Neural progenitor cell (in vitro differentiated cells): ENCODE measurements around the gene SLC2A9. TPM values are rescaled to one million over a fixed set of nuclear protein-coding genes. Genes with fewer than 3 reads are reported as not detected.
"Not testable (repeated sequence)": the region's sequence is repeated elsewhere in the genome, so short reads cannot be mapped to it uniquely, and the experiment has no call there.

Experiments
- DNase-seq: peaks from one replicate; pipeline ENCODE4 v3.0.0-alpha.2; 2016; ENCODE audit warnings: low spot score
- H2AFZ ChIP-seq: fragments of 200-600 bp; sonication (generic); replicated peaks from 2 replicates; pipeline ENCODE4 v1.6.1; 2016; ENCODE audit warnings: antibody characterized with exemption
- H3F3A ChIP-seq: fragments of 200-600 bp; sonication (generic); 2 replicates; pipeline ENCODE4 v1.6.1; 2016; ENCODE audit warnings: antibody characterized with exemption, low read depth
- H3K27ac ChIP-seq: fragments of 200-600 bp; sonication (generic); 2 replicates; pipeline ENCODE4 v1.5.1; 2016; ENCODE audit warnings: mild to moderate bottlenecking
- H3K27me3 ChIP-seq: fragments of 200-600 bp; sonication (generic); 2 replicates; pipeline ENCODE4 v1.6.1; 2016; ENCODE audit warnings: mild to moderate bottlenecking, moderate library complexity
- H3K36me3 ChIP-seq: fragments of 200-600 bp; sonication (generic); 2 replicates; pipeline ENCODE4 v1.5.1; 2016
- H3K4me1 ChIP-seq: fragments of 200-600 bp; sonication (generic); 2 replicates; pipeline ENCODE4 v1.6.1; 2016; ENCODE audit warnings: mixed run types
- H3K4me2 ChIP-seq: fragments of 200-600 bp; sonication (generic); 2 replicates; pipeline ENCODE4 v1.6.1; 2016
- H3K4me3 ChIP-seq: fragments of 200-600 bp; sonication (generic); 2 replicates; pipeline ENCODE4 v1.5.1; 2016
- H3K79me2 ChIP-seq: fragments of 200-600 bp; sonication (generic); 2 replicates; pipeline ENCODE4 v1.6.1; 2016; ENCODE audit warnings: low read depth
- H3K9ac ChIP-seq: fragments of 200-600 bp; sonication (generic); 2 replicates; pipeline ENCODE4 v1.6.1; 2016
- H3K9me3 ChIP-seq: fragments of 200-600 bp; sonication (generic); 2 replicates; pipeline ENCODE4 v1.5.1; 2016; ENCODE audit warnings: low read depth
- H4K20me1 ChIP-seq: fragments of 200-600 bp; sonication (generic); 2 replicates; pipeline ENCODE4 v1.6.1; 2016; ENCODE audit warnings: low read depth
- H3K27ac Mint-ChIP-seq: 3 replicates; pipeline ENCODE4 v1.8.0; 2021; ENCODE audit warnings: mixed read lengths
- H3K27me3 Mint-ChIP-seq: 2 replicates; pipeline ENCODE4 v1.8.0; 2022; ENCODE audit warnings: low read depth, mild to moderate bottlenecking, inconsistent platforms, moderate library complexity, mixed read lengths; ENCODE audit not compliant: insufficient read depth
- H3K36me3 Mint-ChIP-seq: 3 replicates; pipeline ENCODE4 v1.8.0; 2021; ENCODE audit warnings: mixed read lengths
- H3K4me1 Mint-ChIP-seq: 3 replicates; pipeline ENCODE4 v1.8.0; 2021; ENCODE audit warnings: mixed read lengths
- H3K4me3 Mint-ChIP-seq: 3 replicates; pipeline ENCODE4 v1.8.0; 2021; ENCODE audit warnings: mild to moderate bottlenecking, moderate library complexity, mixed read lengths
- H3K9me3 Mint-ChIP-seq: 3 replicates; pipeline ENCODE4 v1.8.0; 2020; ENCODE audit warnings: mixed read lengths
- CTCF ChIP-seq: fragments of 200-600 bp; sonication (generic); IDR thresholded peaks from 2 replicates; pipeline ENCODE4 v1.5.1; 2017; ENCODE audit warnings: antibody characterized with exemption, mild to moderate bottlenecking
- EZH2 ChIP-seq: fragments of 200-600 bp; sonication (generic); IDR thresholded peaks from 2 replicates; pipeline ENCODE4 v1.6.1; 2017; ENCODE audit warnings: antibody characterized with exemption, mild to moderate bottlenecking, moderate library complexity
- EZH2phosphoT487 ChIP-seq: fragments of 200-600 bp; sonication (generic); IDR thresholded peaks from 2 replicates; pipeline ENCODE4 v1.6.1; 2017; ENCODE audit warnings: antibody characterized with exemption
- total RNA-seq: library from RNA; depleted of rRNA; stranded (reverse); fragments of >200 nt; gene quantifications from 2 replicates; pipeline ENCODE4 v1.2.3, GENCODE V29; 2015; ENCODE audit warnings: low replicate concordance

SLC2A9 gene
- total RNA-seq, 1 donor from 2014 or later = not detected

GRCh38 chr4:9901257-9901656 lies 120.0 kb downstream of the SLC2A9 start:
- H3K79me2 ChIP-seq = no peaks in the 10 kb centered on the region
- no peaks in the 10 kb centered on the region for H3K27me3 ChIP-seq
- H3K36me3 Mint-ChIP-seq = no peaks in the 10 kb centered on the region
- no peak overlapping the region for H3K27ac ChIP-seq
- no peaks in the 10 kb centered on the region for H3K9me3 Mint-ChIP-seq
- peaks cover 4% of the 10 kb centered on the region for H3K27me3 Mint-ChIP-seq
- H2AFZ ChIP-seq = no peak overlapping the region
- no peak overlapping the region for H3K4me3 Mint-ChIP-seq
- no peak overlapping the region for H3K9ac ChIP-seq
- H3K36me3 ChIP-seq = no peaks in the 10 kb centered on the region
- TF ChIP-seq EZH2 (no peak), CTCF (no peak), EZH2phosphoT487 (no peak)
- no peak for DNase-seq
- peaks cover 22% of the 10 kb centered on the region for H3K4me1 Mint-ChIP-seq
- H3K27ac Mint-ChIP-seq = peak overlapping the region; percentile 11
- no peaks in the 10 kb centered on the region for H3K9me3 ChIP-seq
- H3K4me1 ChIP-seq = peaks cover 13% of the 10 kb centered on the region
- no peaks in the 10 kb centered on the region for H4K20me1 ChIP-seq
- H3K4me3 ChIP-seq = no peak overlapping the region
- no peaks in the 10 kb centered on the region for H3F3A ChIP-seq
- H3K4me2 ChIP-seq = no peak overlapping the region

- peaks cover 13% of the 10 kb centered on the region for H3K4me1 ChIP-seq
- H4K20me1 ChIP-seq, H3K4me3 ChIP-seq, H3K27ac ChIP-seq, H3K27me3 ChIP-seq, H3F3A ChIP-seq, H3K79me2 ChIP-seq, H3K36me3 ChIP-seq, H3K9me3 Mint-ChIP-seq, H3K27ac Mint-ChIP-seq, H3K9ac ChIP-seq, H3K27me3 Mint-ChIP-seq, H3K36me3 Mint-ChIP-seq, DNase-seq, H3K9me3 ChIP-seq, H3K4me2 ChIP-seq, H2AFZ ChIP-seq, H3K4me3 Mint-ChIP-seq: not testable (repeated sequence)
- H3K4me1 Mint-ChIP-seq = peaks cover 22% of the 10 kb centered on the region
These were observed 120.7 kb downstream of the SLC2A9 start for GRCh38 chr4:9900633-9901032.

GRCh38 chr4:9899306-9900055 lies 121.8 kb downstream of the SLC2A9 start:
- Histone ChIP-seq H3K27ac (no peak overlapping the region), H3K9ac (no peak overlapping the region), H2AFZ (peak overlapping the region; percentile 36), H3K36me3 (no peaks in the 10 kb centered on the region), H3K79me2 (no peaks in the 10 kb centered on the region), H3K4me3 (no peak overlapping the region), H3K27me3 (no peaks in the 10 kb centered on the region), H3K4me1 (peaks cover 13% of the 10 kb centered on the region), H3F3A (no peaks in the 10 kb centered on the region), H4K20me1 (no peaks in the 10 kb centered on the region), H3K4me2 (no peak overlapping the region), H3K9me3 (no peaks in the 10 kb centered on the region)
- Mint-ChIP-seq H3K9me3 (no peaks in the 10 kb centered on the region), H3K4me1 (peaks cover 22% of the 10 kb centered on the region), H3K27ac (no peak overlapping the region), H3K4me3 (no peak overlapping the region), H3K36me3 (no peaks in the 10 kb centered on the region), H3K27me3 (peaks cover 4% of the 10 kb centered on the region)
- no peak for DNase-seq
- TF ChIP-seq EZH2phosphoT487 (no peak), EZH2 (no peak), CTCF (no peak)

- no peak overlapping the region for H3K4me3 Mint-ChIP-seq
- no peaks in the 10 kb centered on the region for H3K36me3 ChIP-seq
- no peak overlapping the region for H3K27ac Mint-ChIP-seq
- H3K4me3 ChIP-seq = no peak overlapping the region
- H3K9me3 ChIP-seq = no peaks in the 10 kb centered on the region
- H3K27me3 Mint-ChIP-seq = peaks cover 4% of the 10 kb centered on the region
- H3K4me2 ChIP-seq = peak overlapping the region; percentile 12
- H3K4me1 ChIP-seq = peaks cover 13% of the 10 kb centered on the region
- H3K27ac ChIP-seq = no peak overlapping the region
- H2AFZ ChIP-seq = peak overlapping the region; percentile 36
- DNase-seq = peak; percentile 87
- no peaks in the 10 kb centered on the region for H3K79me2 ChIP-seq
- H3K9ac ChIP-seq = no peak overlapping the region
- peaks cover 25% of the 10 kb centered on the region for H3K4me1 Mint-ChIP-seq
- H3K9me3 Mint-ChIP-seq = no peaks in the 10 kb centered on the region
- H4K20me1 ChIP-seq = no peaks in the 10 kb centered on the region
- H3K36me3 Mint-ChIP-seq = no peaks in the 10 kb centered on the region
- H3F3A ChIP-seq = no peaks in the 10 kb centered on the region
- H3K27me3 ChIP-seq = no peaks in the 10 kb centered on the region
- TF ChIP-seq EZH2 (no peak), CTCF (peak; percentile 64)
These were observed 122.5 kb downstream of the SLC2A9 start for GRCh38 chr4:9898596-9899305.
